ENCODE measurements around the gene EPB41. TPM values are rescaled to one million over a fixed set of nuclear protein-coding genes. Genes with fewer than 3 reads are reported as not detected.

EPB41 gene
- total and polyA plus RNA-seq, 2 of the 8 experiments (the other 6 are each of a cell fraction or from before 2014, with no cell fraction given): 36.7 to 109 TPM

GRCh38 chr1:28981210-28981609 is 66.8 kb downstream of the EPB41 start (continued):
- TF ChIP-seq CTCF (IDR thresholded peaks at IDR 0.05; ENCODE audit: control extremely low read depth in 1 of 3, insufficient read depth in 1 of 3, low read depth in 1 of 3, low read length in 3 of 3) (no peak), BACH1 (IDR thresholded peaks at IDR 0.05; ENCODE audit: low read length) (no peak), CHD2 (IDR thresholded peaks at IDR 0.05; ENCODE audit: low read length) (no peak)
